NOMO-1 (cell line): ENCODE results near the gene ZBTB24.

Experiments
- DNase-seq, 2 experiments: peaks; one replicate each; lab custom pipeline; 2025; ENCODE audit not compliant: unreplicated experiment in 2 of 2; lab: John Stamatoyannopoulos, UW

ZBTB24 gene

GRCh38 chr6:109503327-109504224 lies 20.6 kb upstream of the ZBTB24 start:
- peak in 1 of 2 experiments; percentile 5 for DNase-seq

- DNase-seq: no peak
Observed at GRCh38 chr6:109498936-109499335, 15.9 kb upstream of the ZBTB24 start.

- no peak for DNase-seq
Observed at GRCh38 chr6:109498052-109498451, 15.0 kb upstream of the ZBTB24 start.

GRCh38 chr6:109496036-109496772 lies 13.2 kb upstream of the ZBTB24 start:
- DNase-seq: no peak

GRCh38 chr6:109493865-109494264 lies 10.8 kb upstream of the ZBTB24 start:
- DNase-seq: peak; percentile 67 to 89

GRCh38 chr6:109491207-109491938 lies 8.4 kb upstream of the ZBTB24 start:
- DNase-seq: no peak

- DNase-seq: no peak
Observed at GRCh38 chr6:109490713-109491112, 7.7 kb upstream of the ZBTB24 start.

- DNase-seq: no peak
Observed at GRCh38 chr6:109488001-109488400, 5.0 kb upstream of the ZBTB24 start.

- no peak for DNase-seq
Observed at GRCh38 chr6:109486068-109486467, 3.0 kb upstream of the ZBTB24 start.

- DNase-seq: no peak
Observed at GRCh38 chr6:109485266-109485935, 2.4 kb upstream of the ZBTB24 start.

- no peak for DNase-seq
Observed at GRCh38 chr6:109484122-109484521, 1.1 kb upstream of the ZBTB24 start.

GRCh38 chr6:109483735-109484057 lies 677 bp upstream of the ZBTB24 start:
- DNase-seq: no peak

- no peak for DNase-seq
Observed at GRCh38 chr6:109480993-109481480, 2.0 kb downstream of the ZBTB24 start.

- no peak for DNase-seq
Observed at GRCh38 chr6:109478841-109479624, 4.0 kb downstream of the ZBTB24 start.

GRCh38 chr6:109478222-109478805 lies 4.7 kb downstream of the ZBTB24 start:
- no peak for DNase-seq

- no peak for DNase-seq
Observed at GRCh38 chr6:109477725-109478124, 5.3 kb downstream of the ZBTB24 start.

GRCh38 chr6:109477184-109477583 lies 5.8 kb downstream of the ZBTB24 start:
- no peak for DNase-seq

GRCh38 chr6:109475625-109476024 lies 7.4 kb downstream of the ZBTB24 start:
- no peak for DNase-seq

- DNase-seq: no peak
Observed at GRCh38 chr6:109474995-109475394, 8.0 kb downstream of the ZBTB24 start.

- no peak for DNase-seq
Observed at GRCh38 chr6:109473120-109473519, 9.9 kb downstream of the ZBTB24 start.
